HG02981 (cell line): ENCODE results near the gene SHISA7.

Experiments
- ATAC-seq: cut with Tn5 transposase; IDR thresholded peaks from one replicate; pipeline ENCODE4 v1.9.1; 2021; ENCODE audit warnings: mild to moderate bottlenecking, moderate library complexity; ENCODE audit not compliant: unreplicated experiment

SHISA7 gene

DNA sequence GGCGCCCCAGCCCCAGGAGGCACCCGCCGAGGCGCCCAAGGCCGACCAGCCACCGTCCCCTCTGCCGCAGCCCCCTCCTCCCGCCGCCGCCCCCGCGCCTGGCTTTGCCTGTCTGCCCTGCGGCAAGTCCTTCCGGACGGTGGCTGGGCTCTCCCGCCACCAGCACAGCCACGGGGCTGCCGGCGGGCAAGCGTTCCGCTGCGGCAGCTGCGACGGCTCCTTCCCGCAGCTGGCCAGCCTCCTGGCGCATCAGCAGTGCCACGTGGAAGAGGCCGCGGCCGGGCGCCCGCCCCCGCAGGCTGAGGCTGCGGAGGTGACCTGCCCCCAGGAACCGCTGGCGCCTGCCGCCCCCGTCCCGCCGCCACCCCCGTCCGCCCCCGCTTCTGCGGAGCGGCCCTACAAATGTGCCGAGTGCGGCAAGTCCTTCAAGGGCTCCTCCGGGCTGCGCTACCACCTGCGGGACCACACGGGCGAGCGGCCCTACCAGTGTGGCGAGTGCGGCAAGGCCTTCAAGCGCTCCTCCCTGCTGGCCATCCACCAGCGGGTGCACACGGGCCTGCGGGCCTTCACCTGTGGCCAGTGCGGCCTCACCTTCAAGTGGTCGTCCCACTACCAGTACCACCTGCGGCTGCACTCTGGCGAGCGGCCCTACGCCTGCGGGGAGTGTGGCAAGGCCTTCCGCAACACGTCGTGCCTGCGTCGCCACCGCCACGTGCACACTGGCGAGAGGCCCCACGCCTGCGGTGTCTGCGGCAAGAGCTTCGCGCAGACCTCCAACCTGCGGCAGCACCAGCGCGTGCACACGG lies 39.3 kb upstream of the SHISA7 start:
- no peak for ATAC-seq

DNA sequence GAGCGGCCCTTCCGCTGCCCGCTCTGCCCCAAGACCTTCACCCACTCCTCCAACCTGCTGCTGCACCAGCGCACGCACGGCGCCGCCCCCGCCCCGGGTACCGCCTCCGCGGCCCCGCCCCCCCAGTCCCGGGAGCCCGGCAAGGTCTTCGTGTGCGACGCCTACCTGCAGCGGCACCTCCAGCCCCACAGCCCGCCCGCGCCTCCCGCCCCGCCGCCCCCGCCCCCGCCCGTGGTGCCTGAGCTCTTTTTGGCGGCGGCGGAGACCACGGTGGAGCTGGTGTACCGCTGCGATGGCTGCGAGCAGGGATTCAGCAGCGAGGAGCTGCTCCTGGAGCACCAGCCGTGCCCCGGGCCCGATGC lies 38.7 kb upstream of the SHISA7 start:
- ATAC-seq, result no peak

DNA sequence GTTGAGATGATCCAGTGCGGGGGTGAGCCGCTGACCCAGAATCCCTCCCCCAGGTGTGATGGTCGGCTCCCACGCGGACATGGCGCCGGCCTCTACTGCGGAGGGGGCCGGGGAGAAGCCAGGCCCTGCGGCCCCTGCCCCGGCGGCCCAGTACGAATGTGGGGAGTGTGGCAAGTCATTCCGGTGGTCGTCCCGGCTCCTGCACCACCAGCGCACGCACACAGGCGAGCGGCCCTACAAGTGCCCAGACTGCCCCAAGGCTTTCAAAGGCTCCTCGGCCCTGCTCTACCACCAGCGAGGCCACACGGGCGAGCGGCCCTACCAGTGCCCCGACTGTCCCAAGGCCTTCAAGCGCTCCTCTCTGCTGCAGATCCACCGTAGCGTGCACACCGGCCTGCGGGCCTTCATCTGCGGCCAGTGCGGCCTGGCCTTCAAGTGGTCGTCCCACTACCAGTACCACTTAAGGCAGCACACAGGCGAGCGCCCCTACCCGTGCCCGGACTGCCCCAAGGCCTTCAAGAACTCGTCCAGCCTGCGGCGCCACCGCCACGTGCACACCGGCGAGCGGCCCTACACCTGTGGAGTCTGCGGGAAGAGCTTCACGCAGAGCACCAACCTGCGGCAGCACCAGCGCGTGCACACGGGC lies 38.2 kb upstream of the SHISA7 start:
- no peak for ATAC-seq

DNA sequence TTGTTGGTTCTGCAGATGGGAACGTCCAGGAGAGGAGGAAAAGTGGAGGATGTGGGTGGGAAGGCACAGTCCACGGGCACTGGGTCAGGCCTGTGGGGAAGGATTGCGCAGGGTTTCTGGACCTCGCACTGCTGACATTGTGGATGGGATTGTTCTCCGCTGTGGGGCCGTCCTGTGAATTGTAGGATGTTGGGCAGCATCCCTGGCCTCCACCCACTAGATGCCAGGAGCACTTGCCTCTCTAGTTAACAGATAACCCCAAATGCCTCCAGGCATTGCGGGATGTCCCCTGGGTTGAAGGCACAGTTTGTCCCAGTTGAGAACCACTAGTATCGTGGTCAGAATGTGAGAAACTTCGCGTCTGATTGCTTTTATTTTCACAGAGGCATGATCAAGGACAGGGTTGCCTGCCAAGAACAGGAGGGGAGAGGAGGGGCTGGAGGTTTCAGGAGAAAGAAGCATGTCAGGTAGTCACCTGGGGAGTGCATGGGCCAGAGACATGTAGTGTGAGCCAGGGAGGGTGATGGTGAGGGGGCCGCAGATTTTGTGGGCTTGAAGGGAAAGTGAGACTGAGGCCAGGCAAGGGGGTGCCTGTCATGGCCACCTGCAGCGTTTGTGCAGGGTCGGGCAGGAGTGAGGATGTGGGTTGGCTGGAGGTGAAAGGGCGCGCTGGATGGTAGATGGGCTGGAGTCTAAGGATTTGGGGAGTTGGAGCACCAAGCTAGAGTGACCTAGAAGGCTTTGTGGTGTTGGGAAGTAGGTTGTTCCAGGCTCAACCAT lies 36.5 kb upstream of the SHISA7 start:
- ATAC-seq, result no peak

DNA sequence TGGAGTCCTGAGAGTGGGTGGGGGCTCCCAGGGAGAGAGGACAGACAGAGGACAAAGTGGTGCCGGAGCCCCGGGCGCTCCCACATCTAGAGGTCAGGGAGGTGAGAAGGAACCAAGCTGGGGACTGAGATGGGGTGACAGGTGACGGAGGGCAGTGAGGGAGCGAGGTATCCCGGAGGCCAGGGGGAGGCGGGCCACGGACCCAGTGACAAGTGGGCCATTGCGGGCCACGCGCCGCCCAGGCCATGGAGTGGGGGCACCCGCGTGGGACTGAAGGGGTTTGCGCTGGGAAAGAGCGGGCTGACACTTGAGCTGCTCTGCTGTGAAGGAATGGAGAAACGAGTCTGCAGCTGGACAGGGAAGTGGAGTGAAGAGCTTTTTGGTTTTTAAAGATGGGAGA lies 35.9 kb upstream of the SHISA7 start:
- ATAC-seq, result no peak

DNA sequence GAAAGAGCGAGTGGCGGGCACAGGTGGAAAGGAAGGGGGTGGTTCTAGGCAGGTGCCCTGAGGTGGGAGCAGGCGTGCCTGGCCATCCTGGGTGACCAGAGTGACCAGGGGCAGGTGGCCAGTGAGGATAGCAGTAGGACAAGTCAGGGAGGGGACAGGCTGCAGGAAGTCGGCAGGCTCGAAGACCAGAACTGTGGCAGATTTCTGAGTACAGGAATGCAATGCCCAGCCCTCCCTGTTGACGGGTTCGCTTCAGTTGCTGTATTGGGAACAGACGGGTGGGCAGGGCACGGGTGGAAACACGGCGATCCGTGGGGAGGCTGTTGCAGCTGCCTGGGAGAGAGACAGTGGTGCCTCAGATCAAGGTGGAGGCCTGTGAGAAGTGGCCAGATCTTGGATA lies 35.3 kb upstream of the SHISA7 start:
- no peak for ATAC-seq

DNA sequence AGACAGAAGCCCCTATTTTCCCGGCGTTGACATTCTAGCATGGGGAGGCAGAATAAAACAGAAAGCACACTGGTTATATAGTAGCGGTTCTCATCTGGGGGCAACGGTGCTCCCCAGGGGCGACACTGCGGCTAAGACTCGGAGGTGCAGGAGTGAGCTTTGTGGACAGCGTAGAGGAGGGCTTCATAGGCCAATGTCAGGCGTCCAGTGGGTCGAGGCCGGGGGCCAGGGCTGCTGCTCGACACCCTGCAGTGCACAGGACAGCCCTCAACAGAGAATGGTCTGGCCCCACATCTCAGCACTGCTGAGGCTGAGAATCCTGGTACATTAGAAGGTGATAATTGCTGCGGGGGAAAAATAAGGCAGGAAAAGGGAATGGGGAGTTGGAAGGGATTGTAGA lies 34.8 kb upstream of the SHISA7 start:
- no peak for ATAC-seq

DNA sequence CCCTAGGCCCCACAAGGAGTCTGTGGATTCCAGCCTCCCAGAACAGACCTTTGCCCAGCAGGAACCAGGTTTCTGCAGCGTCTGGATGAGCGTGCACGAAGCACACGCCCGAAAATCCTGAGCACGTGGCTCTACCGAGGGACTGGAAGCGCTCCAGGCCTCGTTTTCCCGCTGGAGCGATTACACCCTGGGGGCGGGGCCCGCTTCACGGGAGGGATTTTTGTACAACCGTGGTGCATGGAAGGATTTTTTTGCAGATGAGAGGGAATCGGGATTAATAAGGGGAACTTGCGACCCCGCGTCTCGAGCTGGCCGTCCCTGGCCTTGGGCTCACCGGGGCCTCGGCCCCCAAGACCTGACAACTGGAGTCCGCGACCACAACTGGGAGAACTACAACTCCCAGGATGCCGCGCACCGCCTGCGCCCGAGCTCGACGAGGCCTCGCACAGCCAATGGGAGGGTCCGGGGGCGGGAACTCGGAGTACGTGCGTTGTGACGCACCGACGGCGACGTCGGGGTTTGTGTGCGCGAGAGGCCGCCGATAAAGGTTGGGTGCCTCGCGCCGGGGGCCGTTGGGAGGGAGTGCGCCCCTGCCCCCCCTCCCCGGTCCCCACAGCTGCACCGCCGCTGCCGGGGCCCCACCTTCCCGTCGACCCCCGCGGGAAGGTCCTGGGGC lies 33.1 kb upstream of the SHISA7 start, which contains the start of gene ZNF628:
Gene ZNF628, plus strand, starts transcription at position 518 of the 676 bp plus-strand sequence. CDS start 3,294 bp downstream, outside the sequence.
- peak; percentile 88 for ATAC-seq

DNA sequence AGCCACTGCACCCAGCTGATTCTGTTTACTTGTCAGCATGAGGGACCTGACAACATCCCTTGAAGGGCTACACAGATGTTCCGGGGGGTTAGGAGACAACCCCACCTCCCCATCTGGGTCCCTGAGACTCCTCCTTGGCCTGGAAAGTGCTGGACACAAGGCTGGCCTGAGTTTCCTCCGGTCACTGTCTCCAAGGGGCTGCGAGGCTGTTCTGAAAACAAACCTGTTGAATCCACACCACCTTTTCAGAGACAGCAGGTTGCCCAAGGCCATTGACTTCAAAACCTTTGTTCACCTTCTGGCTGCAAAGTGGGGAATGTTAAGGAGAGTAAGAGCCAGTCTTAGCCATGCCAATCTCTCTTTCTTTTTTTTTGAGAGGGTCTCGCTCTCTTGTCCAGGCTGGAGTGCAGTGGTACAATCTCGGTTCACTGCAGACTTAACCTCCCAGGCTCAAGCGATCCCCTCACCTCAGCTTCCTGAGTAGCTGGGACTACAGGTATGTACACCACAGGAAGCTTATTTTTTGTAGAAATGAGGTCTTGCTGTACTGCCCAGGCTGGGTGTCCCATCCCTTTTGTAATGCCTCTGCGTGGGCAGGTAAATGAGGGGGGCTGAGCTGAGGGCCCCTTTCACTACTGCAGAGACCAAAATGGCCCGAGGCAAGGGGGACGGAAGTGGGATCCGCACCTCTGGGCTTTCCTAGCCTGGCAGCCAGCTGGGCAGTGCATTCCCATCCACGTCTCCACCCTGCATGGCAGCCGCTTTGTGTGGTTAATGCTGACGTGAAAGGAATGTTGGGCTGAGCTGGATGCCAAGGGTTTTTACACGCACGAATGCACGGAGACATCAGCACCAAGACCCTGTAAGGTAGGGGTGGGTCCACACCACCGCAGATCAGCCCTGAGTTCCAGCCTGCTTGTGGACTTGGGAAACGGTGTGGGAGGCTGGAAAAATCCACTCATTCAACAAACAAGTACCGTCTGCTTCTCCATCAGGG lies 31.5 kb upstream of the SHISA7 start:
- ATAC-seq, result no peak

DNA sequence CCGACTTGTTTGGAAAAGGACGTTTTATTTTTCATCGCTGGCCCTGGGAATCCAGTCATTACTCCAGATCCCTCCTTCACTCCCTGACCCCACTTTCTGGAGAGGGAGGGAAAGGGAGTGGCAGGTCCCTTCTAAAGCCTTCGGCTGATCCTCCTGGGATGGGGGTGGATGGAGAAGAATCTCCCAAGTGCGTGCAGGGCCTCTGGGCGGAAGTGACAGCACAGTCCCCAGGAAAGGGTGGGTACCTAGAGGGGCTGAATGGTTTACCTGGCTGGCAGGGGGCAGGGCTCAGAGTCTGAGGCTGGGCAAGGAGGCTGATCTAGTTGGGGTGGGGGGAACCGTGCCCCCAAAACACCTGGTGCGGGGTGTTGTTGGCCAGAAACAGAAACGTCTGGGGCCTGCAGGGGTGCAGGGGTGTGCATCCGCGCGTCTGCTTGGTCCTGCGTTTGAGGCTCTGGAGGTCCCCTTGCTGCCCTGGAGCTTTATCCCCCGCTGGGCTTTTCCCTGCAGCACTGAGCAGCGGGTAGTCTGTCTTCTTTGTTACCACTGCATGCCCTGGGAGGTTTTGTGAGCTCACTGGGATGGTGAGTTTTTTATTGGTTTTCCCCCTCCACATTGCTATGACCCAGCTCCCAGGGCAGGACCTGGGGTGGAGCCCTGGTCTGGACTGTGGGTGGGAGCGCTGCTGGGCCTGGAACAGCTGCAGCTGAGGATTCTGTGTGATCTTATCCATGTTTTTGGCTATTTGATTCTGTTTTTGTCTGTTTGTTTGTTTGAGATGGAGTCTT lies 30.3 kb upstream of the SHISA7 start:
- no peak for ATAC-seq

DNA sequence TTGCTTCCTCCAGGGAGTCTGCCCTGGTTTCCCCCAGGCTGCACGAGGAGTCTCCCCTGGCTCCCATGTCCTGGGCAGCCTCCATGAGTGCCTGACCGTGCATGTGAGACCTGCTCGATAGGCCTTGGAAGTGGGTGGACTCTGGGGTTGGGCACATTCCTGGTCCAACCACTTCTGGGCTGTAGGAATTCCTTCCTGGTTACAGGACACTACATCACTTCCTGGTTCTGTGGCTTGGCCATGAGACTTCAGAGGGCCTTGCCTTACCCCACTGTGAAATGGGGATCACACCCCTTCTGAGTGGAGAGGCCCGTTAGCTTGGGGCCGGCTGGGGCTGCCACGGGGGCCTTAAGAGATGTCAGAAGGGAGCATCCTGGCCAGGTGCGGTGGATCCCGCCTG lies 29.4 kb upstream of the SHISA7 start:
- ATAC-seq, result no peak

DNA sequence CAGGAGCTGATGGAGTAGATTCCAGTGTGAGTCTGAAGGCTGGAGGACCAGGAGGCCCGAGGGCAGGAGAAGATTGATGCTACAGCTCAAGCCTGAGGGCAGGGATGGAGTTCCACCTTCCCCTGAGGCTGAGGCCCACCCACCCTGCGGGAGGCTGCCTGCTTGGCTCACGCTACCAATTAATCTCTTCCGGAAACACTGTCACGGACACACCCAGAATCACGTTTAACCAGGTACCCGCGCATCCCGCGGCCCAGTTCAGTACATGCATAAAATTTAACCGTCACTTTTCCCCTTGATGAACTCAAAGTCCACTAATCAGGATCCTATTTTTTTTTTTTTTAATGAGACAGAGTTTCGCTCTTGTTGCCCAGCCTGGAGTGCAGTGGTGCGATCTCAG lies 28.2 kb upstream of the SHISA7 start:
- no peak for ATAC-seq

DNA sequence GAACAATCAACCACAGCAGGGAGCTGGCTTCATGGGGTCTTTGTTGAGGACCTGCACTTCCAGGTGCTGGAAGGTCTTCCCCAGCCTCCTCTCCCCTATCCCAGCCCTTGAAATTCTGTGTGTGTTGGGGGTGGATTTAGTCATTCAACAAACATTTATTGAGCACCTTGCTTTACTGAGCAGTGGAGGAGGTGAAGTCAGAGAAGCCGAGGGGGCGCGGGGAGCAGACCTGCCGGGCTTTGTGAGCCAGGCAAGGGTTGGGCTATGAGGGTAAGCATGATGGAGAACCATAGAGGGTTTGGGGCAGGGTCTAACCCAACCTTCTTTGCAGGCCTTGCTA lies 24.9 kb upstream of the SHISA7 start:
- ATAC-seq, result no peak

DNA sequence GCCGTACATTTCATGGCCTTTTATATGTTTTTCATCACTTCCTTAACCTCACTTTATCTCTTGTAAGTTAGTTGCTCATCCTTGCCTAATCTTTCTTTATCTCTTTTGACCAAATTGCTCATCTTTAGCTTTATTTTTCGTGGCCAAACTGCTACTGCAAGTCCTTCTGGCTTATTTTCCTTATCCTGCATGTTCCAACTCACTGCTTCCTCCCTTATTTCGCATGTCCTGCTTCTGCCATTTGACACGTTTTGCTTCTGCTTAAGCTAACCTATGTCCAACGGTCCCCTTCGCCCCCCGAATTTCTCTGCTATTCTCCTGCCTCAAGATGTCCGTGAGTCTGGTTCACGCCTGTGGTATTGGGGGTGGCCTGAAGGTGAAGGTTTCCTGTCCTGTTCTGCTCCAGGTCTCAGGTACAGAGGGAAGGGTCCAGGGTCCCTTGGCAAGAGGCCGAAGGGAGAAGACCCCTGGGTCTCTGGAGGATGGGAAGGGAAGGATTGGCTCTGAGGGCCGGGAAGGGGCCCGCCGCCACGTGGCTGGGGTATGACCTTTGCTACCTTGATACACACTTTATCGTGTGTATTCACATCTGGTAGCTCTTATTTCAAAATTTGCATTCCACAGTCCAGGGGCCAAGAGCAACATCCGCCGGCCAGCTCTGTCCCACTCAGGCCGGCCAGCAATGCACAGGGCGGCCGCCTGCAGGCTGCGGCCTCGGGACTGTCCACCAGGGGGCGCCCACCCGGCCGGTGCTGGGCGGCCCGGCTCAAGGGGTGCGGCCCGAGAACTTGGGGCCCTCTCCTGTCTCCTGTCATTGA lies 24.3 kb upstream of the SHISA7 start:
- ATAC-seq, result peak; percentile 69

DNA sequence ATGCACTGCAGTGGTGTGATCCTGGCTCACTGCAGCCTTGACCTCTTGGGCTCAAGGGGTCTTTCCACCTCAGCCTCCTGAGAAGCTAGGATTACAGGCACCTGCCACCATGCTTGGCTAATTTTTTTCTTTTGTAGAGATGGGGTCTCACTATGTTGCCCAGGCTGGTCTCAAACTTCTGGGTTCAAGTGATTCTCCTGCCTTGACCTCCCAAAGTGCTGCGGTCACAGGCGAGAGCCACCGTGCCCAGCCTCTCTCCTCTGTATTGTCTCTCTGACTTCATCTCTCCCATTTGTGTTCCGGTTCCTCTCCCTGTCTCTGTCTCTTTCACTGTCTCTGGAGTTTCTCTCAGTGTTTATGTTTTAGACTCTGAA lies 23.1 kb upstream of the SHISA7 start:
- no peak for ATAC-seq

DNA sequence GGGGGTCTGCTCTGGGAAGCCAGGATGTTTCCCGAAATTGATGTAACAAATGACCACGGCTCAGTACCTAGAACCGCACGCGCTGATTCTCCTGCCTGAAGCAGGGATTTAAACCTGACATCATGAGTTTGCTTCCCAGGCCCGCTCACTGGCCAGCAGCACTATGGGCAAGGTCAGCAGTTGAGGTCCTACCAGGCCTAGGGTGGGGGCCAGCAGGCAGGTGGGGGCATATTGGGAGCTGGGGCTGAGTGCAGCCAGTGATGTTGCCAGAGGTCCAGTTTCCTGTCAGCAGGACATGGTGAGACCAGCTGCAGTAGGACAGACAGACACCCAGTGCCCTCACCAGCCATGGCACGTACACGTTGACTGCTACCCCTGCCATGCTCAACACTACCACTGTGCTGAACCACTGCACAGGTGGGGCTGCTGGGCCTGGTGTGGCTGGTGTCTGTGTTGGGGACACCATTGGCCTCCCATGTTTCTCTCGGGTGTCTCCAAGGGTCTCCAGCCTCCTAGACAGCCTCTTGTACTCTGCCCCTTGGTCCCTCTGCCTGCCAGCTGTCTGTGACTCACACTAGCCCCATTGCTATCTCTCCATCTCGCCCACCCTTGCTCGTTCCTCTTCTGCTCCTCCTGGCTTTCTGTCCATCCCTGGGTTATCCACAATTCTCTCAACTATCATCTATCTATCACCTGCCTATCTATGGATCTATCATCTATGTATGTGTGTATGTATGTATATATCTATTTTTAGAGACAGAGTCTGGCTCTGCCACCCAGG lies 22.6 kb upstream of the SHISA7 start:
- no peak for ATAC-seq

DNA sequence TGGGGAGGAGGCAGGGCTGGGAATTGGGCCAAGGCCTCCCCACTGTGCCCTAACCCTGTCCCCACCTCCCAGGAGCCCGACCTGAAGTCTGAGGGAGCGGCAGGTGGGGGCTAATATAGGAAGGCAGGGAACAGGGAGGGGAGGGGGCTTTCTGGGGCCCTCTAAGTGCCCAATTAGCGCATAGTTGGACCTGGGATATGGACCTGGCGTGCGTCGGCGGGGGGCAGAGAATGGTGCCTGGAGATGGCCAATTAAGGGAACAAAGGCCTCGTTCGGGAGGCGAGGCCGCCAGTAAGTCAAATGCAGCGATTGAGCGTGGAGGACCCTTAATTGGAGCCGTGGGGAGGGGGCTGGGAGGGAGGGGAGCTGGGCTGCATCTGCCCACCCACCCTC lies 21.6 kb upstream of the SHISA7 start, which contains the start of gene C19orf85:
Gene C19orf85, minus strand, starts transcription at position 90 of the 393 bp plus-strand sequence. CDS start 197 bp downstream, outside the sequence.
- no peak for ATAC-seq
